GM21576 (cell line): Measurements from ENCODE around the gene CCDC171.
"Not testable (repeated sequence)": the region's sequence is repeated elsewhere in the genome, so short reads cannot be mapped to it uniquely, and the experiment has no call there.

Experiments used
- ATAC-seq: cut with Tn5 transposase; IDR thresholded peaks from one replicate; pipeline ENCODE4 v1.9.1; 2021; ENCODE audit warnings: mild to moderate bottlenecking, moderate library complexity; ENCODE audit not compliant: unreplicated experiment

Gene CCDC171

DNA sequence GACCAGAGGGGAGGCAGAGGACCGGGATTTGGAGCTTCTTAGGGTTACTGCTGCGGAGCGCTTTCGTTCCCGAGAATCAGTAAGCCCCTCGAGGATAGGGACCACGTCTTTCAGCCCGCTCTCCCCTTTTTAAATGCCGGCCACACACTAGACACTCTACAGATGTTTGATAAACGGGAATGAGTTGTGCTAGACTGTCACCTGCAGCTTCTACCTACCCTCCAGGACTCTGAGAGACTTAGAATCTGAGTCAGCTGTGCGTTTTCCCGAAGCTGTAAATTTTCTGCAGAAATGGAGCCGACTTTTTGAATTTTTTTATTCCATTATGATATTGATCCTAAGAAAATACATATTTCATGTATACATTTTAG is 670 bp downstream of the CCDC171 start:
- peak; percentile 38 for ATAC-seq

DNA sequence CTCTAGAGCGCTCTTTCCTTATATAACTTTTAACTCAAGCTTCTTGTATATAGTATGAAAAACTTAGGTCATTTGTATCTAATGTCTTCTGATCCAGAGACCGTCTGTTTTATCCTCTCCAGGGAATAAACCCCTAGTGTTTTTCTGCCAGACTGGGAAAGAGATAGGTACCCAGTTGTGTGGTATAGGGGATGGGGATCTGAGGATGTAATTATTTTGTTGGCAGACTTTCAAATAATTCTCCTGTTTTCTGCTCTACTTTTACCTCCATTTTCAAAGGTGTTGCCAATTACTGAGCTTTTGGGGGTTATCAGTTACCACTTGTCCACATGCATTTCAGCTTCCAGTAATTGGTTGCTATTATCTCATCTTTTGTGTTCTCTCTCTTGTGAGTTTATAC is 17.9 kb downstream of the CCDC171 start:
- ATAC-seq = no peak

DNA sequence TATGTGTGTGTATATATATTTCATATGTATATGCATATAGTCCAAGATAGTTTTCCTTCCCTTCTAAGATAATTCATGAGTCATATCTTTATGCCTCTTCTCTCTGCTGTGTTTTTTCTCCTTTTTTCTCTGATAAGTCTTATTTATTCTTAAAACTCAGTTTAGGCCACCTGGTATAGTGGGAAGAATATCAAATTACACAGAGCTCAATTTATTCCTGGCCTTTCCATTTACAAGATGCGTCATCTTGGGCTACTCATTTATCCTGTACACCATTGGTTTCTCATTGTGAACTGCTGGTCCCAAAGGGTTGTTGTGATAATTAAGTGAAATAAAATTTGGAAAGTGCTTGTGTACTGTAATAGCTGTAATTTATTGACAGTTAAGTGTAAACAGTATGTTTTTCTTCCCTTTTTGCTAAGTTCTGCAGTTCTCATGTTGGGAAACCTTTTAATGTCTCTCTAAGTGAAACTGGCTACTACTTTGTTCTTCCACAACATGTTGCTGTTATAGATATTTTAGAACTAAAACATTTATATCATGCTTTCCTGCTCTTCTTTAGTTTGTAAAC is 19.4 kb downstream of the CCDC171 start:
- no peak for ATAC-seq

GRCh38 chr9:15576350-15577050 is 23.7 kb downstream of the CCDC171 start:
- ATAC-seq = no peak

GRCh38 chr9:15578714-15579113 is 25.9 kb downstream of the CCDC171 start:
- ATAC-seq = no peak

- ATAC-seq = no peak
These were observed 31.5 kb downstream of the CCDC171 start for GRCh38 chr9:15584379-15584778.

GRCh38 chr9:15592317-15592716 is 39.5 kb downstream of the CCDC171 start:
- ATAC-seq = no peak

- not testable (repeated sequence) for ATAC-seq
These were observed 40.1 kb downstream of the CCDC171 start for GRCh38 chr9:15592940-15593339.

- ATAC-seq = not testable (repeated sequence)
These were observed 48.0 kb downstream of the CCDC171 start for GRCh38 chr9:15600666-15601330.

- ATAC-seq = no peak
These were observed 54.0 kb downstream of the CCDC171 start for GRCh38 chr9:15606643-15607472.

- ATAC-seq = no peak
These were observed 60.1 kb downstream of the CCDC171 start for GRCh38 chr9:15612962-15613361.

- ATAC-seq = no peak
These were observed 64.9 kb downstream of the CCDC171 start for GRCh38 chr9:15617782-15618181.

DNA sequence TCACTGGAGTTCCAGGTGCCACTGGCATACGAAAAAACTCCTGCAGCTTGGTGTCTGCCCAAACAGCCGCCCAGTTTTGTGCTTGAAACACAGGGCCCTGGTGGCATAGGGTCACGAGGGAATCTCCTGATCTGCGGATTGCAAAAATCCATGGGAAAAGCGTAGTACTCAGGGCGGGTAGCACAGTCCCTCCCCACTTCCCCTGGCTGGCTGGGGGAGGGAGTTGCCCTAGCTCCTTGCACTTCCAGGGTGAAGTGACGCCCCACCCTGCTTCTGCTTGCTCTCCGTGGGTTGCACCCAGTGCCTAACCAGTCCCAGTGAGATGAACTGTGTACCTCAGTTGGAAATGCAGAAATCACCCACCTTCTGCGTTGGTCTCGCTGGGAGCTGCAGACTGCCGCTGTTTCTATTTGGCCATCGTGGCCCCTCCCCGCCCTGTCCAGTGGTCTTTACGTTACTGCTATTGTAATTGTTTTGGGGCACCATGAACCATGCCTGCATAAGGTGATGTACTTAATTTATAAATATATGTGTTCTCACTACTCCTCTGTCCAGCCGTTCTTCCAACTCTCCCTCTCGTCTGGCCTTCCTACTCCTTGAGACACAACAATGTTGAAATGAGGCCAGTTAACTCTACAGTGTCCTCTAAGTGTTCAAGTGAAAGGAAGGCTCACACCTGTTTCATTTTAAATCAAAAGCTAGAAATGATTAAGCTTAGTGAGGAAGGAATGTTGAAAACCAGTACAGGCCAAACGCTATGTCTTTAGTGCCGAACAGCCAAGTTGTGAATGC is 65.9 kb downstream of the CCDC171 start:
- no peak for ATAC-seq

DNA sequence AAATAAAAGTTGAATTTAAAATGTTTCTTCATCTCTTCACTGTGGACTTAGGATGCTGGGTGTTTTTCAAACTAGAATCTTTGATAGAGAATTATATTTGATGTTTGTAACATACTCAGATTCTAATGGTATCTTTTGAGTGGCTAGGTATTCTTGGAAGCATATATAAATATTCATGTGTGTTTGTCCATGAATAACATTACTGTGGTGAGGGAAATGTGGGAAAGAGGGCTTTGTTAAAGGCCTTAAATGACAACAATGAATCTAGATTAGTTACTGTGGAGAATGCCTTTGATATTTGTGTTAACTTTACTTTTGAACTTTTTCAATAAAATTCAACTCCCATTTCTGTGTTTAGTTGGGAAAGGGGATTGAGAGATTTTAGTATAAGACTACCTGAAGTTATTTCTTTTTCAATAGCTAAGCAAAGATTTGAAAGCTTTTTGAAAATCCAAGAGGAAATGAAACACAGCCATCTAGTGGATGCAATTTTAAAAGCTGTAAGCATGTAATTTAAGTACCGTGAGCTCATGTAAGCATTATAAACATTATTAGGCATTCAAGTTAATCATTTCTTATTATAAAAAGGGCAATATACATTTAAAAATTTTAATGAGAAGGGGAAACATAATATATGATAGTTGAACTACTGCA is 69.6 kb downstream of the CCDC171 start:
- ATAC-seq = no peak

DNA sequence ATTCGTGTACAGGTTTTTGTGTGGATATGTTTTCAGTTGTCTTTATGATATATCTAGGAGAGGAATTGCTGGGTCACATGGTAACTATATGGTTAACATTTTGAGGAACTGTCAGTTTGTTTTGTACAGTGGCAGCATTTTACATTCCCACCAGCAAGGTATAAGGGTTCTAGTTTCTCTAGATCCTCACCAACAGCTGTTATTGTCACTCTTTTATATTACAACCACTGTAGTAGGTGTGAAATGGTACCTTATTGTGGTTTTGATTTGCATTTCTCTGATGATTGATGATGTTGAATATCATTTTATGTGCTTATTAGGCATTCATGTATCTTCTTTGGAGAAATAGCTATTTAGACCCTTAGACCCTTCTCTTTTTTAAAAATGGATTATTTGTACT is 82.9 kb downstream of the CCDC171 start:
- no peak for ATAC-seq

DNA sequence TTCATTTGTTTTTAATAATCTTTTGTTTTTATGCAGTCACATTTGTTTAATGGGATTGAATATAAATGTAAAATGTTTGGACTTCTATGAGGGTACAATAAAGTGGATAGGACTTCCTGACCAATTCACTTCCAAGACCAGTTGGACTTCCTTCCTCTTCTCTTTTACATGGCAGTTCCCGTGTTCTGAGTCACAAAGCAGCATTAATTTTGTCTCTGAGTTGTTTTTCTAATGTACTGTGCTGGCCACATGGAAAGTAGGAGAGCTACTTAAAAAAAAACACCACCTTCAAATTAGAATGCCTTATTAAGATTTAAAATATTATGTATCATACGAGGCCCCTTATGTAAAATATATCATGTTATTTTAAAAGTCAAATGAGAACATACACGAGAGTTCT is 87.3 kb downstream of the CCDC171 start:
- no peak for ATAC-seq

DNA sequence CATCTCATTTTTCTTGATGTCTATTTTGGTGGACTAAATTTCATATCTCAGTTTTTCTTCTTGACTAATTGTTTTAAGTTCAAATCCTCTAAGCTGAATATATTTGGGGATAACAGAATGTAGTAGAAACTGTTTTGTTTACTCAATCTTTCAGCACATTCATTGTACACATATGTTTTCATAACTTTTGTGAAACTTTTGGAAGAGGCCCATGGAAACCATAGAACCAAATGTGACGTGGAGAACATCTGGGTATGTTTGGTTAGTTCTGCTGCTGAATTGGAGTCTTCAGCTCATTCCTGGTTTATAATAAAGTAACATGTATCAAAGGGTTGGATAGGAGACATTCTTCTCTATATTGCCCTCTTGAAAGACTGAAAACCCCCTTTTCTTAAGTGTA is 88.4 kb downstream of the CCDC171 start:
- no peak for ATAC-seq

DNA sequence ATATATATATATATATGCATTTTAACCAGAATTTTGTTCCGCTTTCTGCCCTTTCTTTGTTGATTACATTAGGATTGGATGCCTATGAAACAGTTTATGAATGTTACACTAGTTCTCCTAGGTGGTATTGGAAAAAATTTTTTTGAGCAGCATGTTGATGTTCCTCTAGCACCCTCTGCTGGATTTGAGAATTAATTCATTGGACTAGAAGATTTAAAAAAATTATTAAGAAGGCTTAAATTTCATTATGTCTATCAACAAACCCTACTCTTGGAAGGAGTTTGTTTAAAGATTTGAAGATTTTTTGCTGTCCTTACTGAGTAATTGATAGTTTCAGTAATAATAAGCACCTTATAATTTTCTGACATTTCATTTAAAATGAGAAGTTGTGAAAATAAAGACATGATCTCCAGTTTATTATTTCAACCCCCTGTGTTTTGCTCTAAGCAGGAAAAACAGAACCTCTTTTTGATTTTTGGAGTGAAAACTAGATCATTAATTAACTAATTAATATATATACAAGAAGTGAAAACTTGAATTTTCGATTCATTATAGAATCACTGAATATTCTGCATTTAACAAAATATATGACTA is 89.6 kb downstream of the CCDC171 start:
- ATAC-seq = no peak

GRCh38 chr9:15670246-15670645 is 117.4 kb downstream of the CCDC171 start:
- peak; percentile 79 for ATAC-seq

DNA sequence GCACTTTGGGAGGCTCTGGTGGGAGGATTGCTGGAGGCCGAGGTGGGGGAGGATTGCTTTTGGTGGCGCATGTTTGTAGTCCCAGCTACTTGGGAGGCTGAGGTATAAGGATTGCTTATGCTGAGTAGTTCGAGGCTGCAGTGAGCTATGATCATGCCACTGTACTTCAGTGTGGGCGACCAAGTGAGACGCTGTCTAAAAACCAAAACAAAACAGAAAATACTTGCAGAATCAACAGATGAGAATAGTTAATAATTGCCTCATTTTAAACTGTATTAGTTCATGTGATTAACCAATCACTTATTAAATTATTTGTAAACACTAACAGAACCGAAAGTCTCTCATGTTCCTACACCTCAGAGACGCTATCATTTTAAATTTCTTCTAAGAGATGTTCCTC is 118.1 kb downstream of the CCDC171 start:
- ATAC-seq = peak; percentile 68
